PC-9 (cell line): Measurements from ENCODE around the gene ZDHHC11B. TPM values are rescaled to one million over a fixed set of nuclear protein-coding genes. Genes with fewer than 3 reads are reported as not detected.
"Not testable (repeated sequence)": the region's sequence is repeated elsewhere in the genome, so short reads cannot be mapped to it uniquely, and the experiment has no call there.

ENCODE experiments used
- BruUV-seq: library from RNA; stranded (reverse); fragments of 400-500 nt; replicated peaks from 2 replicates; lab custom pipeline; 2021; lab: Mats Ljungman, UMichigan
- CTCF ChIA-PET: fragments of 300-600 bp; sonication (Branson Sonifier 250); formaldehyde crosslinking; loops from one replicate; lab custom pipeline; 2022; ENCODE audit warnings: antibody characterized with exemption; lab: Charles Lee
- POLR2A ChIA-PET: fragments of 300-600 bp; sonication (Branson Sonifier 250); formaldehyde crosslinking; loops from one replicate; lab custom pipeline; 2022; ENCODE audit warnings: antibody characterized with exemption; ENCODE audit not compliant: unreplicated experiment; lab: Charles Lee
- DNase-seq, 2 experiments: peaks; one replicate each; pipeline versions ENCODE4 v3.0.0 to v3.0.0-alpha.2; 2015 to 2022; ENCODE audit warnings: mixed read lengths in 1 of 2
- H2AFZ ChIP-seq: fragments of 200-600 bp; sonication (generic); 2 replicates; pipeline ENCODE4 v1.8.1; 2017; ENCODE audit warnings: antibody characterized with exemption
- H3F3A ChIP-seq: fragments of 200-600 bp; sonication (generic); 2 replicates; pipeline ENCODE4 v1.8.1; 2017; ENCODE audit warnings: antibody characterized with exemption, mild to moderate bottlenecking, low read depth; ENCODE audit not compliant: insufficient read depth
- H3K27ac ChIP-seq: fragments of 200-600 bp; sonication (generic); 2 replicates; pipeline ENCODE4 v1.6.1; 2016; ENCODE audit warnings: mixed run types
- H3K27me3 ChIP-seq: fragments of 200-600 bp; sonication (generic); 2 replicates; pipeline ENCODE4 v1.6.1; 2016; ENCODE audit warnings: low read depth, mixed run types; ENCODE audit not compliant: insufficient read depth
- H3K36me3 ChIP-seq: fragments of 200-600 bp; sonication (generic); 2 replicates; pipeline ENCODE4 v1.6.1; 2016; ENCODE audit warnings: low read depth, mixed run types
- H3K4me1 ChIP-seq: fragments of 200-600 bp; sonication (generic); replicated peaks from 2 replicates; pipeline ENCODE4 v1.6.1; 2016; ENCODE audit warnings: mixed run types; ENCODE audit not compliant: insufficient read depth
- H3K4me2 ChIP-seq: fragments of 200-600 bp; sonication (generic); 2 replicates; pipeline ENCODE4 v1.6.1; 2017; ENCODE audit warnings: mixed run types
- H3K4me3 ChIP-seq: fragments of 200-600 bp; sonication (generic); 2 replicates; pipeline ENCODE4 v1.6.1; 2016; ENCODE audit warnings: mixed run types
- H3K79me2 ChIP-seq: fragments of 200-600 bp; sonication (generic); 2 replicates; pipeline ENCODE4 v1.6.1; 2017; ENCODE audit warnings: low read depth, mixed run types
- H3K9me2 ChIP-seq: fragments of 200-600 bp; sonication (generic); 2 replicates; pipeline ENCODE4 v1.8.1; 2017; ENCODE audit warnings: mild to moderate bottlenecking; ENCODE audit not compliant: insufficient read depth
- H3K9me3 ChIP-seq: fragments of 200-600 bp; sonication (generic); 2 replicates; pipeline ENCODE4 v1.8.1; 2016; ENCODE audit warnings: low read depth; ENCODE audit not compliant: insufficient read depth
- H4K20me1 ChIP-seq: fragments of 200-600 bp; sonication (generic); 2 replicates; pipeline ENCODE4 v1.8.1; 2017; ENCODE audit not compliant: insufficient read depth
- EZH2 ChIP-seq: fragments of 200-600 bp; sonication (generic); IDR thresholded peaks from 2 replicates; pipeline ENCODE4 v1.8.0; 2017; ENCODE audit warnings: antibody characterized with exemption, low read depth
- intact Hi-C: fragments of 100-400 bp; cut with micrococcal nuclease; formaldehyde crosslinking; loops from one replicate; pipeline ENCODE4 v1.10.0; 2022; ENCODE audit not compliant: unreplicated experiment
- total RNA-seq: library from RNA; stranded (reverse); gene quantifications from 2 replicates; pipeline ENCODE4 v1.2.3, GENCODE V29; 2021
- TF ChIP-seq, protein P1 (sequence below): fragments of 200-600 bp; sonication (generic); conservative IDR thresholded peaks from 2 replicates; pipeline ENCODE4 v1.6.1; 2017; ENCODE audit warnings: mixed run types, antibody characterized with exemption, mild to moderate bottlenecking, moderate library complexity

Gene ZDHHC11B
- total RNA-seq, 1 experiment from 2014 or later, result 0.41 TPM

GRCh38 chr5:692529-693041 lies 91.9 kb downstream of the ZDHHC11B start:
- CTCF ChIA-PET, result not testable (repeated sequence)

GRCh38 chr5:691817-692528 lies 92.6 kb downstream of the ZDHHC11B start:
- intact Hi-C loops, result no loop called here
- POLR2A ChIA-PET, result no interaction called here
- Histone ChIP-seq H3K4me3 (no peak overlapping the region), H3F3A (no peaks in the 10 kb centered on the region), H3K27ac (no peak overlapping the region), H3K36me3 (no peaks in the 10 kb centered on the region), H3K4me2 (peak overlapping the region; percentile 96), H3K9me3 (no peaks in the 10 kb centered on the region), H2AFZ (no peak overlapping the region), H3K4me1 (peaks cover 6% of the 10 kb centered on the region; the same call in 1 of the 2 replicates), H3K9me2 (no peaks in the 10 kb centered on the region), H3K79me2 (no peaks in the 10 kb centered on the region), H3K27me3 (peaks cover 30% of the 10 kb centered on the region), H4K20me1 (no peaks in the 10 kb centered on the region)
- TF ChIP-seq EZH2, result no peak
- TF ChIP-seq, protein P1, sequence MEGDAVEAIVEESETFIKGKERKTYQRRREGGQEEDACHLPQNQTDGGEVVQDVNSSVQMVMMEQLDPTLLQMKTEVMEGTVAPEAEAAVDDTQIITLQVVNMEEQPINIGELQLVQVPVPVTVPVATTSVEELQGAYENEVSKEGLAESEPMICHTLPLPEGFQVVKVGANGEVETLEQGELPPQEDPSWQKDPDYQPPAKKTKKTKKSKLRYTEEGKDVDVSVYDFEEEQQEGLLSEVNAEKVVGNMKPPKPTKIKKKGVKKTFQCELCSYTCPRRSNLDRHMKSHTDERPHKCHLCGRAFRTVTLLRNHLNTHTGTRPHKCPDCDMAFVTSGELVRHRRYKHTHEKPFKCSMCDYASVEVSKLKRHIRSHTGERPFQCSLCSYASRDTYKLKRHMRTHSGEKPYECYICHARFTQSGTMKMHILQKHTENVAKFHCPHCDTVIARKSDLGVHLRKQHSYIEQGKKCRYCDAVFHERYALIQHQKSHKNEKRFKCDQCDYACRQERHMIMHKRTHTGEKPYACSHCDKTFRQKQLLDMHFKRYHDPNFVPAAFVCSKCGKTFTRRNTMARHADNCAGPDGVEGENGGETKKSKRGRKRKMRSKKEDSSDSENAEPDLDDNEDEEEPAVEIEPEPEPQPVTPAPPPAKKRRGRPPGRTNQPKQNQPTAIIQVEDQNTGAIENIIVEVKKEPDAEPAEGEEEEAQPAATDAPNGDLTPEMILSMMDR, result no peak
- CTCF ChIA-PET, result no interaction called here
- DNase-seq, result no peak
- BruUV-seq, result no TSS peak

More at GRCh38 chr5:692529-693041, 91.9 kb downstream of the ZDHHC11B start:
- peak overlapping the region; percentile 56 for H3K4me3 ChIP-seq
- POLR2A ChIA-PET, H3K9me3 ChIP-seq, intact Hi-C loops, H3K27ac ChIP-seq, H3K9me2 ChIP-seq, H4K20me1 ChIP-seq, H3K36me3 ChIP-seq, BruUV-seq, H3F3A ChIP-seq, H3K79me2 ChIP-seq, H3K4me1 ChIP-seq: not testable (repeated sequence)
- H3K27me3 ChIP-seq, result peaks cover 36% of the 10 kb centered on the region
- DNase-seq, result peak in 1 of 2 experiments; percentile 34
- TF ChIP-seq EZH2, result peak; percentile 99
- peak overlapping the region; percentile 96 for H3K4me2 ChIP-seq
- H2AFZ ChIP-seq, result 0 out of 2 replicates have a peak overlapping the region, but pooled peaks have one; percentile 44

GRCh38 chr5:691049-691448 lies 93.5 kb downstream of the ZDHHC11B start:
- H3K79me2 ChIP-seq, H3K9me3 ChIP-seq, POLR2A ChIA-PET, BruUV-seq, H3K4me1 ChIP-seq, H3K36me3 ChIP-seq, H3K9me2 ChIP-seq, DNase-seq, H2AFZ ChIP-seq, H3K4me3 ChIP-seq, CTCF ChIA-PET, intact Hi-C loops, H3K27ac ChIP-seq, H4K20me1 ChIP-seq, H3K4me2 ChIP-seq, H3F3A ChIP-seq: not testable (repeated sequence)
- H3K27me3 ChIP-seq, result peaks cover 23% of the 10 kb centered on the region

- H3K79me2 ChIP-seq, CTCF ChIA-PET, H3K9me3 ChIP-seq, H3K27ac ChIP-seq, H3K9me2 ChIP-seq, DNase-seq, H3K4me2 ChIP-seq, H3K4me3 ChIP-seq, intact Hi-C loops, BruUV-seq, H4K20me1 ChIP-seq, H2AFZ ChIP-seq, H3K36me3 ChIP-seq, H3F3A ChIP-seq, H3K4me1 ChIP-seq, POLR2A ChIA-PET: not testable (repeated sequence)
- peaks cover 26% of the 10 kb centered on the region for H3K27me3 ChIP-seq
These were observed 94.2 kb downstream of the ZDHHC11B start for GRCh38 chr5:690293-690692.

GRCh38 chr5:688348-689010 lies 96.0 kb downstream of the ZDHHC11B start:
- H2AFZ ChIP-seq, H3K36me3 ChIP-seq, H3K9me3 ChIP-seq, H3F3A ChIP-seq, H4K20me1 ChIP-seq, CTCF ChIA-PET, intact Hi-C loops, H3K4me1 ChIP-seq, H3K79me2 ChIP-seq, POLR2A ChIA-PET, H3K4me2 ChIP-seq, H3K9me2 ChIP-seq, BruUV-seq, H3K27ac ChIP-seq, DNase-seq, H3K4me3 ChIP-seq: not testable (repeated sequence)
- peaks cover 37% of the 10 kb centered on the region for H3K27me3 ChIP-seq

DNA sequence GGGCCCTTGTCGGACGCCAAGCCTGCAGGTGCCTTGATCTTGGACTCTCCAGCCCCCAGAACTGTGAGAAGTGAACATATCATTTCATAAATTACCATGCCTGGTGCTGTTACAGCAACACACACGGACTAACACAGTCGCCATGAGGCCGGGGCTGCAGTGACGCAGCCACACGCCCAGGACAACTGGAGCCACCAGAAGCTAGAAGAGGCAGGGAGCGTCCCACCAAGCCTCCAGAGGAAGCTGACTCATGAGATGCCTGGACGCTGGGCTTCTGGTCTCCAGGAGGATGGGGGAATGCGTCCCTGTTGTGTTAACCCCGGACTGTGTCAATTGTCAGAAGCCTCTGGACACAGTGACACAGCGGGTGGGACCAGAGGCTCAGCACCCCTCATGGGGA lies 97.6 kb downstream of the ZDHHC11B start:
- H4K20me1 ChIP-seq, H3K4me3 ChIP-seq, H3K79me2 ChIP-seq, H3K4me1 ChIP-seq, H2AFZ ChIP-seq, H3K36me3 ChIP-seq, H3F3A ChIP-seq, CTCF ChIA-PET, BruUV-seq, DNase-seq, intact Hi-C loops, H3K9me3 ChIP-seq, POLR2A ChIA-PET, H3K9me2 ChIP-seq, H3K27ac ChIP-seq, H3K4me2 ChIP-seq: not testable (repeated sequence)
- H3K27me3 ChIP-seq, result peaks cover 26% of the 10 kb centered on the region
